HEK293 (cell line): ENCODE data around the gene SMTNL2.
"Not testable (repeated sequence)": the region's sequence is repeated elsewhere in the genome, so short reads cannot be mapped to it uniquely, and the experiment has no call there.

ENCODE experiments used
- KLF1 ChIP-seq: fragments of 450-650 bp; formaldehyde crosslinking; IDR thresholded peaks from 2 replicates; pipeline ENCODE4 v1.5.1; 2016; ENCODE audit warnings: missing biosample characterization, missing genetic modification characterization
- KLF7 ChIP-seq: fragments of 450-650 bp; formaldehyde crosslinking; IDR thresholded peaks from 2 replicates; pipeline ENCODE4 v1.5.1; 2016; ENCODE audit warnings: missing biosample characterization, missing genetic modification characterization, borderline replicate concordance
- YY2 ChIP-seq: fragments of 450-650 bp; formaldehyde crosslinking; IDR thresholded peaks from 2 replicates; pipeline ENCODE4 v1.5.1; 2016; ENCODE audit warnings: missing biosample characterization, missing genetic modification characterization
- ZNF274 ChIP-seq, 2 experiments: fragments of 200-500 bp in 1 of 2; fragments of 450-650 bp in 1 of 2; sonication (Bioruptor generic) in 1 of 2; formaldehyde crosslinking in 1 of 2; IDR thresholded peaks; 2 replicates each; pipeline versions ENCODE4 v1.5.1 to v1.6.1; 2014 to 2016; ENCODE audit warnings: borderline replicate concordance in 1 of 2, inconsistent platforms in 1 of 2, low read length in 1 of 2, missing biosample characterization in 1 of 2, missing genetic modification characterization in 1 of 2
- ZNF302 ChIP-seq: fragments of 450-650 bp; formaldehyde crosslinking; IDR thresholded peaks from 2 replicates; pipeline ENCODE4 v1.5.1; 2016; ENCODE audit warnings: missing biosample characterization, missing genetic modification characterization, low read depth
- ZNF768 ChIP-seq: fragments of 450-650 bp; formaldehyde crosslinking; IDR thresholded peaks from 2 replicates; pipeline ENCODE4 v1.5.1; 2018; ENCODE audit warnings: missing biosample characterization, mild to moderate bottlenecking, missing genetic modification characterization
- ZXDB ChIP-seq: fragments of 450-650 bp; formaldehyde crosslinking; IDR thresholded peaks from 2 replicates; pipeline ENCODE4 v1.5.1; 2016; ENCODE audit warnings: missing biosample characterization, missing genetic modification characterization
- TF ChIP-seq, protein P1 (sequence below): fragments of 450-650 bp; formaldehyde crosslinking; IDR thresholded peaks from 2 replicates; pipeline ENCODE4 v1.5.1; 2016; ENCODE audit warnings: missing biosample characterization, missing genetic modification characterization
- TF ChIP-seq, protein P2 (sequence below): fragments of 450-650 bp; formaldehyde crosslinking; IDR thresholded peaks from 2 replicates; pipeline ENCODE4 v1.5.1; 2016; ENCODE audit warnings: missing biosample characterization, missing genetic modification characterization, low read depth
- TF ChIP-seq, protein P3 (sequence below): fragments of 450-650 bp; formaldehyde crosslinking; IDR thresholded peaks from 2 replicates; pipeline ENCODE4 v1.5.1; 2016; ENCODE audit warnings: missing biosample characterization, missing genetic modification characterization

DNA sequence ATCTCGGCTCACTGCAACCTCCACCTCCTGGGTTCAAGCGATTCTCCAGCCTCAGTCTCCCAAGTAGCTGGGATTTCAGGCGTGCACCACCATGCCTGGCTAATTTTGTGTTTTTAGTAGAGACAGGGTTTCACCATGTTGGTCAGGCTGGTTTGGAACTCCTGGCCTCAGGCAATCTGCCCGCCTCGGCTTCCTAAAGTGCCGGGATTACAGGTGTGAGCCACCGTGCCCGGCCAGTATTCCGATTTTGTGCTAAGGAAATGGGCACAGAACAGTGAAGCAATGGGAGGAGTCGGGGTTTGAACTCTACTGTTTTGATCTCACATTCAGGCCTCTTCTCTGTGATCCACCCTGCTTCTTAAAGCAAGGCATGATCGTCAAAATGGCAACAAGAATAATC, 20.4 kb downstream of the SMTNL2 start:
- not testable (repeated sequence) for TF ChIP-seq ZNF274 (IDR thresholded peaks at IDR 0.05; ENCODE audit: low read length); ZNF274 (tag by site-specific recombination; IDR thresholded peaks at IDR 0.05; ENCODE audit: borderline replicate concordance); KLF7 (tag by site-specific recombination); ZXDB (tag by site-specific recombination); YY2; ZNF302 (tag by site-specific recombination); KLF1 (tag by site-specific recombination); ZNF768 (tag by site-specific recombination)
- TF ChIP-seq, protein P1, sequence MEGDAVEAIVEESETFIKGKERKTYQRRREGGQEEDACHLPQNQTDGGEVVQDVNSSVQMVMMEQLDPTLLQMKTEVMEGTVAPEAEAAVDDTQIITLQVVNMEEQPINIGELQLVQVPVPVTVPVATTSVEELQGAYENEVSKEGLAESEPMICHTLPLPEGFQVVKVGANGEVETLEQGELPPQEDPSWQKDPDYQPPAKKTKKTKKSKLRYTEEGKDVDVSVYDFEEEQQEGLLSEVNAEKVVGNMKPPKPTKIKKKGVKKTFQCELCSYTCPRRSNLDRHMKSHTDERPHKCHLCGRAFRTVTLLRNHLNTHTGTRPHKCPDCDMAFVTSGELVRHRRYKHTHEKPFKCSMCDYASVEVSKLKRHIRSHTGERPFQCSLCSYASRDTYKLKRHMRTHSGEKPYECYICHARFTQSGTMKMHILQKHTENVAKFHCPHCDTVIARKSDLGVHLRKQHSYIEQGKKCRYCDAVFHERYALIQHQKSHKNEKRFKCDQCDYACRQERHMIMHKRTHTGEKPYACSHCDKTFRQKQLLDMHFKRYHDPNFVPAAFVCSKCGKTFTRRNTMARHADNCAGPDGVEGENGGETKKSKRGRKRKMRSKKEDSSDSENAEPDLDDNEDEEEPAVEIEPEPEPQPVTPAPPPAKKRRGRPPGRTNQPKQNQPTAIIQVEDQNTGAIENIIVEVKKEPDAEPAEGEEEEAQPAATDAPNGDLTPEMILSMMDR (tag by site-specific recombination), result not testable (repeated sequence)
- TF ChIP-seq, protein P2, sequence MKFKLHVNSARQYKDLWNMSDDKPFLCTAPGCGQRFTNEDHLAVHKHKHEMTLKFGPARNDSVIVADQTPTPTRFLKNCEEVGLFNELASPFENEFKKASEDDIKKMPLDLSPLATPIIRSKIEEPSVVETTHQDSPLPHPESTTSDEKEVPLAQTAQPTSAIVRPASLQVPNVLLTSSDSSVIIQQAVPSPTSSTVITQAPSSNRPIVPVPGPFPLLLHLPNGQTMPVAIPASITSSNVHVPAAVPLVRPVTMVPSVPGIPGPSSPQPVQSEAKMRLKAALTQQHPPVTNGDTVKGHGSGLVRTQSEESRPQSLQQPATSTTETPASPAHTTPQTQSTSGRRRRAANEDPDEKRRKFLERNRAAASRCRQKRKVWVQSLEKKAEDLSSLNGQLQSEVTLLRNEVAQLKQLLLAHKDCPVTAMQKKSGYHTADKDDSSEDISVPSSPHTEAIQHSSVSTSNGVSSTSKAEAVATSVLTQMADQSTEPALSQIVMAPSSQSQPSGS (tag by site-specific recombination), result not testable (repeated sequence)
- TF ChIP-seq, protein P3, sequence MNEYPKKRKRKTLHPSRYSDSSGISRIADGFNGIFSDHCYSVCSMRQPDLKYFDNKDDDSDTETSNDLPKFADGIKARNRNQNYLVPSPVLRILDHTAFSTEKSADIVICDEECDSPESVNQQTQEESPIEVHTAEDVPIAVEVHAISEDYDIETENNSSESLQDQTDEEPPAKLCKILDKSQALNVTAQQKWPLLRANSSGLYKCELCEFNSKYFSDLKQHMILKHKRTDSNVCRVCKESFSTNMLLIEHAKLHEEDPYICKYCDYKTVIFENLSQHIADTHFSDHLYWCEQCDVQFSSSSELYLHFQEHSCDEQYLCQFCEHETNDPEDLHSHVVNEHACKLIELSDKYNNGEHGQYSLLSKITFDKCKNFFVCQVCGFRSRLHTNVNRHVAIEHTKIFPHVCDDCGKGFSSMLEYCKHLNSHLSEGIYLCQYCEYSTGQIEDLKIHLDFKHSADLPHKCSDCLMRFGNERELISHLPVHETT (tag by site-specific recombination), result not testable (repeated sequence)
